Endothelial cell of umbilical vein (primary cell): ENCODE measurements around the gene CDH7. TPM values are rescaled to one million over a fixed set of nuclear protein-coding genes. Genes with fewer than 3 reads are reported as not detected.

Source experiments
- BruUV-seq: library from RNA; stranded (reverse); fragments of 400-500 nt; replicated peaks from 2 replicates; lab custom pipeline; 2021; lab: Mats Ljungman, UMichigan
- CTCF ChIA-PET: fragments of 300-600, 350-600 bp; sonication (Branson Sonifier 250); formaldehyde crosslinking; loops from one replicate; lab custom pipeline; 2021; ENCODE audit warnings: antibody characterized with exemption, inconsistent platforms; lab: Charles Lee
- POLR2A ChIA-PET: fragments of 300-600, 350-600 bp; sonication (Branson Sonifier 250); formaldehyde crosslinking; loops from one replicate; lab custom pipeline; 2021; ENCODE audit warnings: antibody characterized with exemption, inconsistent platforms; lab: Charles Lee
- DNase-seq: peaks from one replicate; pipeline ENCODE4 v3.0.0-alpha.2; 2011; ENCODE audit warnings: low read depth, low spot score
- FAIRE-seq: peaks from 2 replicates; lab custom pipeline; 2011; peaks lifted over from hg19 to GRCh38; lab: Jason Lieb, UNC
- H2AFZ ChIP-seq: 2 replicates; pipeline ENCODE4 v1.6.0; 2012; ENCODE audit warnings: low read depth, low read length, control low read depth, inconsistent platforms
- H3K27ac ChIP-seq: 2 replicates; pipeline ENCODE4 v1.5.1; 2011; ENCODE audit warnings: low read depth, mild to moderate bottlenecking, control low read depth, low read length, moderate library complexity; ENCODE audit not compliant: insufficient read depth
- H3K27me3 ChIP-seq, 2 experiments: 2 replicates each; pipeline versions ENCODE4 v1.6.0 to v1.6.1; 2011; ENCODE audit warnings: low read length in 2 of 2, mixed read lengths in 1 of 2; ENCODE audit not compliant: control insufficient read depth in 2 of 2, insufficient read depth in 2 of 2
- H3K36me3 ChIP-seq, 2 experiments: 2 replicates in 1 of 2; 3 replicates in 1 of 2; pipeline ENCODE4 v1.5.1; 2011; ENCODE audit warnings: low read length in 2 of 2, mild to moderate bottlenecking in 1 of 2, moderate library complexity in 1 of 2; ENCODE audit not compliant: control insufficient read depth in 2 of 2, insufficient read depth in 2 of 2; ENCODE audit errors: extremely low read depth in 1 of 2
- H3K4me1 ChIP-seq: 3 replicates; pipeline ENCODE4 v1.5.1; 2011; ENCODE audit warnings: mild to moderate bottlenecking, low read length; ENCODE audit not compliant: control insufficient read depth, insufficient read depth; ENCODE audit errors: extremely low read depth
- H3K4me2 ChIP-seq: 2 replicates; pipeline ENCODE4 v1.6.1; 2011; ENCODE audit warnings: low read length, control low read depth, mixed read lengths; ENCODE audit not compliant: insufficient read depth
- H3K4me3 ChIP-seq, 3 experiments: fragments of 200-600 bp in 1 of 3; sonication (generic), shearing (Covaris generic) in 1 of 3; replicated peaks in 1 of 3; 2 replicates each; pipeline ENCODE4 v1.5.1; 2011 to 2016; ENCODE audit warnings: control low read depth in 3 of 3, low read length in 3 of 3, mild to moderate bottlenecking in 2 of 3, inconsistent platforms in 1 of 3, low read depth in 1 of 3, moderate library complexity in 1 of 3; ENCODE audit not compliant: insufficient read depth in 1 of 3
- H3K79me2 ChIP-seq: 2 replicates; pipeline ENCODE4 v1.6.0; 2012; ENCODE audit warnings: low read length, inconsistent platforms; ENCODE audit not compliant: control insufficient read depth, insufficient read depth
- H3K9ac ChIP-seq: replicated peaks from 2 replicates; pipeline ENCODE3; 2011; ENCODE audit warnings: low read length, control low read depth; ENCODE audit not compliant: insufficient read depth; ENCODE audit errors: extremely low read depth
- H3K9me1 ChIP-seq: replicated peaks from 3 replicates; pipeline ENCODE4 v1.6.0; 2011; ENCODE audit warnings: mild to moderate bottlenecking, low read length; ENCODE audit not compliant: control insufficient read depth, insufficient read depth; ENCODE audit errors: extremely low read depth
- H3K9me3 ChIP-seq: replicated peaks from 2 replicates; pipeline ENCODE4 v1.5.1; 2012; ENCODE audit warnings: low read length, inconsistent platforms; ENCODE audit not compliant: control insufficient read depth, insufficient read depth
- H4K20me1 ChIP-seq: replicated peaks from 2 replicates; pipeline ENCODE3; 2011; ENCODE audit warnings: mild to moderate bottlenecking, low read length; ENCODE audit not compliant: control insufficient read depth, insufficient read depth; ENCODE audit errors: extremely low read depth
- EZH2 ChIP-seq: IDR thresholded peaks from 2 replicates; pipeline ENCODE4 v1.6.1; 2012; ENCODE audit warnings: borderline replicate concordance, low read depth, mild to moderate bottlenecking, moderate library complexity, low read length, inconsistent platforms; ENCODE audit not compliant: severe bottlenecking
- FOS ChIP-seq: IDR thresholded peaks from 2 replicates; pipeline ENCODE4 v1.6.1; 2011; ENCODE audit warnings: mild to moderate bottlenecking, low read length, moderate library complexity, borderline replicate concordance; ENCODE audit not compliant: insufficient read depth
- GATA2 ChIP-seq: IDR thresholded peaks from 2 replicates; pipeline ENCODE4 v1.7.0; 2011; ENCODE audit warnings: low read depth, mild to moderate bottlenecking, moderate library complexity, mixed read lengths, low read length; ENCODE audit not compliant: insufficient read length, insufficient read depth
- POLR2A ChIP-seq: IDR thresholded peaks from 2 replicates; pipeline ENCODE4 v1.6.1; 2012; ENCODE audit warnings: low read depth, mild to moderate bottlenecking, control low read depth, low read length
- POLR2AphosphoS5 ChIP-seq: IDR thresholded peaks from 2 replicates; pipeline ENCODE4 v1.6.1; 2012; ENCODE audit warnings: low read depth, mild to moderate bottlenecking, control low read depth, low read length, moderate library complexity; ENCODE audit not compliant: insufficient read depth
- dilution Hi-C: fragments of 300-500 bp; cut with MboI; formaldehyde crosslinking; loops from one replicate; pipeline ENCODE4 v1.15.0; 2019; ENCODE audit warnings: low sequenced_read_pairs; ENCODE audit not compliant: extremely low pct_ligation_motif_present
- intact Hi-C: fragments of 100-400 bp; cut with micrococcal nuclease; formaldehyde crosslinking; loops from one replicate; pipeline ENCODE4 v1.10.0; 2022
- polyA plus RNA-seq, 4 experiments: library from polyadenylated mRNA; depleted of rRNA in 3 of 4; stranded (reverse) in 3 of 4; unstranded in 1 of 4; fragments of >200 nt; gene quantifications; 2 replicates each; pipeline versions ENCODE4 v1.2.1 to v1.2.3, GENCODE V29; 2011 to 2012; ENCODE audit warnings: missing spikeins in 1 of 4
- total RNA-seq: library from RNA; stranded (reverse); gene quantifications from 2 replicates; pipeline ENCODE4 v1.2.3, GENCODE V29; 2021
- TF ChIP-seq, protein P1 (sequence below): IDR thresholded peaks from 2 replicates; pipeline ENCODE4 v1.6.1; 2011; ENCODE audit not compliant: insufficient read depth, insufficient read length

CDH7 gene
- total and polyA plus RNA-seq, 2 donors (not counting 3 experiments of a cell fraction or from before 2014, with no cell fraction given): not detected

DNA sequence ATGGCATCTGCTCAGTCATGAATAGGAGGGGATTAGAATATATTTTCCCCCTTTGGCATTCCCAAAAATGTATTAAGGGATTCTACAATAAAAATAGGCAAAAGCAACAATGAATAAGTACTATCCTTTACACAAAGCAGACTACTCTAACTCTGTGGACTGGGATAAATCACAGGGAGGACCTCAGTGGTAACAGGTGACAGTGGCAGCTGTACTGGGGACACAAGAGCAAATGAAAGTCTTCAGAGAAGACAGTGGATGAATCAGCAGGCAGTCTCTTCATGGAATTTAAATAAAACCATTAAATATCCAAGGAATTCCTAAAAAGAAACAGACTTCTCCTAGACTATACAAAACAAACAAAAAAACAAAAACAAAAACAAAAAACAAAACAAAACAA, 4.8 kb downstream of the CDH7 start:
- FAIRE-seq (no peak), DNase-seq (no peak)
- Histone ChIP-seq H3K79me2 (no peaks in the 10 kb centered on the region), H3K27ac (no peak overlapping the region), H3K27me3 (peaks cover 0 to 2% of the 10 kb centered on the region in 2 experiments), H3K4me2 (no peak overlapping the region), H3K9me1 (no peaks in the 10 kb centered on the region), H3K9me3 (peaks cover 2% of the 10 kb centered on the region), H3K9ac (no peak overlapping the region), H2AFZ (no peak overlapping the region), H3K4me3 (no peak overlapping the region), H3K4me1 (no peaks in the 10 kb centered on the region), H3K36me3 (no peaks in the 10 kb centered on the region), H4K20me1 (no peaks in the 10 kb centered on the region)
- ChIA-PET CTCF (no interaction called here), POLR2A (no interaction called here)
- no peak for TF ChIP-seq GATA2
- no peak for TF ChIP-seq POLR2AphosphoS5
- TF ChIP-seq EZH2: no peak
- no peak for TF ChIP-seq FOS
- TF ChIP-seq, protein P1, sequence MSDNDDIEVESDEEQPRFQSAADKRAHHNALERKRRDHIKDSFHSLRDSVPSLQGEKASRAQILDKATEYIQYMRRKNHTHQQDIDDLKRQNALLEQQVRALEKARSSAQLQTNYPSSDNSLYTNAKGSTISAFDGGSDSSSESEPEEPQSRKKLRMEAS: no peak
- TF ChIP-seq POLR2A: no peak
- BruUV-seq: no TSS peak
- dilution Hi-C loops (no loop called here), intact Hi-C loops (no loop called here)

DNA sequence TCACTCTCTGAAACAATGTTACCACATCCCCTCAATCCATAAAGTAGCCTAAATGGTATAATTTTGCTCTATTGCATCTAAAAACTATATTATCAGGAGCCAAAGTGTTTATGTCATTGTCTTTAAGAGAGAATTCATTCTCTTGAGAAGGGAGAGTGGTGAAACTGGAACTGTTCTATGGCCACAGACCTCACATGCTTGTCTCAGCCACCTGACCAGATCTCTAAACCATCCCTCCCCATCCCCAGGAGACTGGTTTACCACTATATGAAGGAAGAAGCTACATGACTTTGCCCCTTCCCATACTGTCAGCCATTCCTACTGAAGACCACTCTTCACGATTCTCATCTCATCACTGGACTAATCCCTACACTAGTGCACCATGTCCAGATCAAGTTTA, 9.6 kb downstream of the CDH7 start:
- Histone ChIP-seq H3K36me3 (no peaks in the 10 kb centered on the region), H3K9me3 (peaks cover 2% of the 10 kb centered on the region), H3K9ac (no peak overlapping the region), H3K4me2 (no peak overlapping the region), H3K4me1 (no peaks in the 10 kb centered on the region), H3K27me3 (no peaks in the 10 kb centered on the region), H2AFZ (no peak overlapping the region), H3K9me1 (no peaks in the 10 kb centered on the region), H3K4me3 (no peak overlapping the region), H3K79me2 (no peaks in the 10 kb centered on the region), H3K27ac (no peak overlapping the region), H4K20me1 (no peaks in the 10 kb centered on the region)
- intact Hi-C loops: no loop called here
- TF ChIP-seq, protein P1: no peak
- dilution Hi-C loops: no loop called here
- no peak for FAIRE-seq
- no peak for DNase-seq
- BruUV-seq: no TSS peak
- CTCF ChIA-PET: no interaction called here
- POLR2A ChIA-PET: no interaction called here
